Stomach smooth muscle (tissue), 2 donors: ENCODE data around the gene ZFHX3.

Source experiments
- H3K27ac ChIP-seq: one replicate; pipeline ENCODE4 v1.7.0; 2013; ENCODE audit warnings: mild to moderate bottlenecking, low read length, inconsistent platforms
- H3K27me3 ChIP-seq, 2 donors: one replicate each; pipeline ENCODE4 v1.7.0; 2013; ENCODE audit warnings: low read length in 2 of 2; ENCODE audit not compliant: insufficient read depth in 2 of 2, control insufficient read depth in 1 of 2
- H3K36me3 ChIP-seq, 2 donors: one replicate each; pipeline ENCODE4 v1.7.0; 2013; ENCODE audit warnings: low read length in 2 of 2; ENCODE audit not compliant: control insufficient read depth in 2 of 2, insufficient read depth in 2 of 2
- H3K4me1 ChIP-seq: one replicate; pipeline ENCODE4 v1.7.0; 2013; ENCODE audit warnings: low read length; ENCODE audit not compliant: control insufficient read depth, insufficient read depth
- H3K4me3 ChIP-seq, 2 donors: one replicate each; pipeline ENCODE4 v1.7.0; 2013; ENCODE audit warnings: low read length in 2 of 2
- H3K9ac ChIP-seq, 2 donors: one replicate each; pipeline ENCODE4 v1.7.0; 2013; ENCODE audit warnings: low read length in 2 of 2, mild to moderate bottlenecking in 1 of 2
- H3K9me3 ChIP-seq, 2 donors: one replicate each; pipeline ENCODE4 v1.7.0; 2013; ENCODE audit warnings: low read length in 2 of 2; ENCODE audit not compliant: control insufficient read depth in 2 of 2
- donor health status: healthy.
- donor health status: Pancreatic carcinoma.

ZFHX3 gene

DNA sequence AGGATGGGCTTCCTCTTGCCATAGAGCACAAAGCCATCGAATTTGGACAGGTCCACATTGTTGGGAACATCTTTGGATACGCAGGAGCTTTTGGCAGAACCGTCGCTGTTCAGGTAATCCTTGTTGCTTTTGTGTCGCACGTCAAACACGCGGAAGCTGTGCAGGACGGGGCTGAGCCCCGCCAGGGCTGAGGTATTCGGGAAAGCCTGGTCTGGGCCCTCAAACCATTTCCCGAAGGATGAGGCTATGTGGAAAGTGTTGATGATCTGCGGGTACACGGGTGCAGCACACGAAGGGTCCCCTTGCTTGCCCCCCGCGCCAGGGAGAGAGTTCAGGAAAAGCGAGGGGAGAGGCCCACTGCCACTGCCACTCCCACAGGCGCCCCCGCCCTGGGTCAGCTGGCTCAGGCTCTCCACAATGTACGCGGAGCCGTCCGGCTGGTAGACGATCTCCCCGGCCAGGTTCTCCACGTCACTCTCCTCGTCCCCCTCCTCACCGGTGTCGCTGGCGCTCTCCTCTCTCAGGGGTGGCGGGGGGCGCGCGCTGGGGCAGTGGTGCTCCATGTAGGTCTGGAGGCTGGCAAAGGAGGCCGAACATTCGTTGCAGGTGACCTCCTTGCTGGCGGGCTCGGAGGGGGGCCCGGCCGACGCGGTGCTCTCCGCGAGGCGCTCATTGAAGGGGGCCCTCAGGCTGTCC, 88.5 kb downstream of the ZFHX3 start:
- Histone ChIP-seq H3K9ac (no peak overlapping the region), H3K36me3 (peaks cover 19 to 20% of the 10 kb centered on the region in 2 donors), H3K27me3 (no peaks in the 10 kb centered on the region), H3K4me3 (no peak overlapping the region), H3K9me3 (no peaks in the 10 kb centered on the region), H3K27ac (no peak overlapping the region), H3K4me1 (no peaks in the 10 kb centered on the region)

- Histone ChIP-seq H3K4me1 (peaks cover 1% of the 10 kb centered on the region), H3K9ac (no peak overlapping the region), H3K4me3 (no peak overlapping the region), H3K9me3 (no peaks in the 10 kb centered on the region), H3K27me3 (no peaks in the 10 kb centered on the region), H3K36me3 (peaks cover 19 to 20% of the 10 kb centered on the region in 2 donors), H3K27ac (no peak overlapping the region)
Measured at GRCh38 chr16:72958522-72959076, 89.3 kb downstream of the ZFHX3 start.

- no peaks in the 10 kb centered on the region for H3K9me3 ChIP-seq
- peaks cover 10% of the 10 kb centered on the region for H3K4me1 ChIP-seq
- H3K4me3 ChIP-seq: no peak overlapping the region
- H3K9ac ChIP-seq: no peak overlapping the region
- no peaks in the 10 kb centered on the region for H3K27me3 ChIP-seq
- peaks cover 19 to 20% of the 10 kb centered on the region in 2 donors for H3K36me3 ChIP-seq
- no peak overlapping the region for H3K27ac ChIP-seq
Measured at GRCh38 chr16:72957303-72958277, 90.3 kb downstream of the ZFHX3 start.

DNA sequence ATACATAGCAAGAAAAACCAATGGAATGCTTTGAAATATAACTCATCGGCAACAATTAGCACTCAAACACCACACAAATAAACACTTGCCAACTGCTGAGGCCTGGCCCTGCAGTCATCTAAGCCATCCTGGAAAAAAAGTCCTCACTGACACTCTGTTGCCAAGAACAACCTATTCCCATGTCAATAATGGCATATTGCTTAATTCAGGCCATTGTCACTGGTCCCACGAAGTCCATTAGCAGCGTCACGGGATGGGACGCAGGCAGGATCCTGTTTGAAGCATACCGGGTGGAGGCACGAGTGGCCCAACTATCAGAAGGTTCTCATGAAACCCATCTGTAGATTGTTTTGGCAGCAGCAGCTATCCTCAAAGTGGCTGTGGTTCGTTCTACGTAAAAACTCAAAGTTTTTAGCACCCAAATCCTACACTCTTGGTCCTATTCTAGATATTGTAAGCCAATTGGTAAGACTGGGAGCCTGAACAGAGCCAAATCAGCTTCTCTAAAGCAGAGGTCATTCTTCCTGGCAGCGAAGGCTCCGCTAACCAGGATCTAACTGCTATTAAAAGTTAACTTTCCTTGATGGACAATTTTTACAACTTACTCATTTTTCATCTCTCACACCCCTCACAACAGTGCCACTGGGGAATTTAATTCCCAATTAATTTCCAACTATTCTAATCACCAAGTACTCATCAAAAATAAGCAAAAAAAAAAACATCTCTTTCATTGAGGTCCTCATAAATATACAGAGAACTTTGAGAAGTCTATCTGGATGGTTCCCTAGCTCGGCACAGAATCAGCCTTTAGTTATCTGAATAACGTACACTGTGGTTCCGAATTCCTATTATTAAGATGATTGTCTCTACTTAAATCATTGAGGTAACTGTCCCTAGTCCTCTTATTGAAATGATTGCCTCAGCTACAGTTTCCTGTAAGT, 91.5 kb downstream of the ZFHX3 start:
- Histone ChIP-seq H3K9ac (no peak overlapping the region), H3K9me3 (no peaks in the 10 kb centered on the region), H3K4me1 (peaks cover 18% of the 10 kb centered on the region), H3K36me3 (peaks cover 19 to 20% of the 10 kb centered on the region in 2 donors), H3K4me3 (no peak overlapping the region), H3K27ac (no peak overlapping the region), H3K27me3 (no peaks in the 10 kb centered on the region)

- Histone ChIP-seq H3K9me3 (no peaks in the 10 kb centered on the region), H3K27me3 (no peaks in the 10 kb centered on the region), H3K9ac (peak overlapping the region in 1 of 2 donors; percentile 17), H3K4me1 (peaks cover 26% of the 10 kb centered on the region), H3K27ac (peak overlapping the region; percentile 46), H3K36me3 (peaks cover 5 to 19% of the 10 kb centered on the region in 2 donors), H3K4me3 (peak overlapping the region; percentile 17 to 35)
Measured at GRCh38 chr16:72952811-72953271, 95.1 kb downstream of the ZFHX3 start.

DNA sequence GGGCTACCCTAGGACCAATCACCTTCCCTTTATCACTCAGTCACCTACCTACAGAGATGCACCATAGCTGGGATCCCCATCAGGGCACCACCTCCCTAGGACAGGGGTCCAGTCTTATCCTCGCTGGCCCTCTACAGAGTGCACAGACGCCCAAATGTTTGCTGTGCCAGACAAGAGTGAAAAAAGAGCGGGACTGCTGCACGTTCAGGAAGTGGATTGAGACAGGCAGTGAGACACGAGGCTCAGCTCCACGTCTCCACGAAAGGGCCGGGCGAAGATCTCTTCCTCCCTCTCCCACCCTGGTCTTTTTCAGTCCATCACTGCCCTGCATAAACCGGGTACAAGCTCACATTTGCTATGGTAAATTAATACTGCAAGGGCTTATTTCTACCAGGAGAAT, 95.5 kb downstream of the ZFHX3 start:
- H3K36me3 ChIP-seq: peaks cover 5 to 18% of the 10 kb centered on the region in 2 donors
- H3K27ac ChIP-seq: peak overlapping the region; percentile 46
- no peaks in the 10 kb centered on the region for H3K9me3 ChIP-seq
- H3K27me3 ChIP-seq: no peaks in the 10 kb centered on the region
- peaks cover 30% of the 10 kb centered on the region for H3K4me1 ChIP-seq
- peak overlapping the region; percentile 17 to 35 for H3K4me3 ChIP-seq
- peak overlapping the region in 1 of 2 donors; percentile 17 for H3K9ac ChIP-seq

GRCh38 chr16:72951916-72952315, 96.0 kb downstream of the ZFHX3 start:
- Histone ChIP-seq H3K4me3 (no peak overlapping the region), H3K27ac (peak overlapping the region; percentile 46), H3K9ac (peak overlapping the region in 1 of 2 donors; percentile 17), H3K27me3 (no peaks in the 10 kb centered on the region), H3K36me3 (peaks cover 0 to 13% of the 10 kb centered on the region in 2 donors), H3K9me3 (no peaks in the 10 kb centered on the region), H3K4me1 (peaks cover 35% of the 10 kb centered on the region)

DNA sequence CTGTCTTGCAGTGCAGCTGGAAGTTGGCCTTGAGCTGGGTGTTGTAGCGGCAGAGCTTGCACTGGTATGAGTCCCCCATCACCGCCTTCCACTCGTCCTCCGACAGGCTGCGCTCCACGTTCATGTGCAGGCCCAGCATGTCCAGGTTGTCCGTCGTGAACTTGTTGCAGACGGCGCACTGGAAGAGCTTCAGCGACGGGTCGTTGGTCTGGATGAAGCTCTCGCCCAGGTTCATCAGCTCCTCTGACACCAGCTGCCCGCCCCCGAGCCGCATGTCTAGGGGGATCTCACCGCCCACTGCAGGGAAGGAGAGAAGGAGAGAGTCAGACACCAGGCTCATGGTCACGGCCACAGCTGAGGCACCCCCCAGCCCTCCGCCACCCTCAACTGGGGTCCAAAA, 97.3 kb downstream of the ZFHX3 start:
- peaks cover 47% of the 10 kb centered on the region for H3K4me1 ChIP-seq

GRCh38 chr16:72948238-72948829, 99.6 kb downstream of the ZFHX3 start:
- no peak overlapping the region for H3K9ac ChIP-seq
- no peak overlapping the region for H3K4me3 ChIP-seq
- H3K9me3 ChIP-seq: no peaks in the 10 kb centered on the region
- peak overlapping the region; percentile 11 for H3K27ac ChIP-seq
- peaks cover 51% of the 10 kb centered on the region for H3K4me1 ChIP-seq
- H3K36me3 ChIP-seq: peaks cover 0 to 15% of the 10 kb centered on the region in 2 donors
- H3K27me3 ChIP-seq: no peaks in the 10 kb centered on the region

More for the DNA sequence above, 97.3 kb downstream of the ZFHX3 start:
- peaks cover 0 to 12% of the 10 kb centered on the region in 2 donors for H3K36me3 ChIP-seq
- no peaks in the 10 kb centered on the region for H3K27me3 ChIP-seq
- no peak overlapping the region for H3K4me3 ChIP-seq
- H3K9me3 ChIP-seq: no peaks in the 10 kb centered on the region
- H3K9ac ChIP-seq: no peak overlapping the region
- H3K27ac ChIP-seq: no peak overlapping the region
